ENCODE measurements around the gene GABRB3.

GRCh38 chr15:26615927-26616302 lies 157.0 kb downstream of the GABRB3 start:
- no peak for TF ChIP-seq POLR2A (IDR thresholded peaks at IDR 0.05; ENCODE audit: low read length)
- no peak for TF ChIP-seq GATA1 (IDR thresholded peaks at IDR 0.05; ENCODE audit: low read depth, low read length)
